BJ (cell line): Measurements from ENCODE around the gene CD2BP2. TPM values are rescaled to one million over a fixed set of nuclear protein-coding genes. Genes with fewer than 3 reads are reported as not detected.

Source experiments
- CTCF ChIA-PET: fragments of 350-600 bp; formaldehyde crosslinking; extraction: SDS; loops from one replicate; lab custom pipeline; 2021; ENCODE audit warnings: antibody characterized with exemption, inconsistent platforms; lab: Yijun Ruan, JAX
- POLR2A ChIA-PET: fragments of 300-600 bp; sonication (Branson Sonifier 250); formaldehyde crosslinking; extraction: SDS; loops from one replicate; lab custom pipeline; 2021; ENCODE audit warnings: antibody characterized with exemption; lab: Charles Lee
- DNase-seq: peaks from one replicate; pipeline ENCODE4 v3.0.0-alpha.2; 2011; ENCODE audit warnings: low read depth
- H3K27me3 ChIP-seq: 2 replicates; pipeline ENCODE4 v1.6.0; 2011; ENCODE audit warnings: low read length; ENCODE audit not compliant: control insufficient read depth, insufficient read depth
- H3K36me3 ChIP-seq: 2 replicates; pipeline ENCODE4 v1.5.1; 2011; ENCODE audit warnings: low read length; ENCODE audit not compliant: control insufficient read depth, insufficient read depth
- H3K4me3 ChIP-seq: 2 replicates; pipeline ENCODE4 v1.5.1; 2011; ENCODE audit warnings: low read depth, mild to moderate bottlenecking, control low read depth, low read length
- CTCF ChIP-seq: IDR thresholded peaks from 2 replicates; pipeline ENCODE4 v1.5.1; 2011; ENCODE audit warnings: low read depth, mild to moderate bottlenecking, control low read depth, inconsistent platforms, low read length, moderate library complexity; ENCODE audit not compliant: insufficient read depth
- polyA plus RNA-seq: library from polyadenylated mRNA; depleted of rRNA; stranded (reverse); fragments of >200 nt; gene quantifications from 2 replicates; pipeline ENCODE4 v1.2.3, GENCODE V29; 2011

The CD2BP2 gene
- polyA plus RNA-seq, 1 experiment, result 50.3 TPM

- ChIA-PET POLR2A (no interaction called here), CTCF (interaction anchor here (0.9 to 2.1 kb wide), 8 partner anchors 8 to 302 kb away, joined by 3 to 8 read pairs (median 5); partner anchors contain the start of genes ZNF771 and ZNF785)
- TF ChIP-seq CTCF, result no peak
- no peak for DNase-seq
- Histone ChIP-seq H3K27me3 (no peaks in the 10 kb centered on the region), H3K4me3 (peak overlapping the region; percentile 81), H3K36me3 (peaks cover 4% of the 10 kb centered on the region)
Measured at GRCh38 chr16:30394592-30395154, 39.6 kb upstream of the CD2BP2 start.

GRCh38 chr16:30383521-30383920 is 28.4 kb upstream of the CD2BP2 start:
- TF ChIP-seq CTCF, result no peak
- H3K4me3 ChIP-seq, result no peak overlapping the region
- ChIA-PET POLR2A (no interaction called here), CTCF (interaction anchor here (1.1 to 1.7 kb wide), 2 partner anchors 23 to 26 kb away, joined by 4 to 6 read pairs; no protein-coding TSS in a partner anchor)
- DNase-seq, result no peak
- H3K27me3 ChIP-seq, result no peaks in the 10 kb centered on the region
- no peaks in the 10 kb centered on the region; the same call in 1 of the 2 replicates for H3K36me3 ChIP-seq

GRCh38 chr16:30382111-30382881 is 27.2 kb upstream of the CD2BP2 start, which contains the start of gene SEPTIN1:
SEPTIN1 (minus strand) TSS chr16:30382561; CDS start chr16:30382542, 19 bp downstream.
- no peak within 1 kb of the TSS for H3K4me3 ChIP-seq
- no peaks in the 10 kb centered on the region for H3K27me3 ChIP-seq
- ChIA-PET CTCF (interaction anchor here (1.1 to 1.7 kb wide), 2 partner anchors 24 to 27 kb away, joined by 4 to 6 read pairs; no protein-coding TSS in a partner anchor), POLR2A (interaction anchor here (0.5 kb wide), 1 partner anchor 1043 kb away, joined by 7 read pairs; no protein-coding TSS in a partner anchor)
- TF ChIP-seq CTCF, result no peak
- H3K36me3 ChIP-seq, result no peaks in the 10 kb centered on the region; the same call in 1 of the 2 replicates
- no peak for DNase-seq

- Histone ChIP-seq H3K36me3 (no peaks in the 10 kb centered on the region; the same call in 1 of the 2 replicates), H3K27me3 (no peaks in the 10 kb centered on the region), H3K4me3 (no peak overlapping the region)
- TF ChIP-seq CTCF, result no peak
- no peak for DNase-seq
- ChIA-PET CTCF (no interaction called here), POLR2A (interaction anchor here (0.5 kb wide), 1 partner anchor 1044 kb away, joined by 7 read pairs; no protein-coding TSS in a partner anchor)
Measured at GRCh38 chr16:30381291-30382041, 26.4 kb upstream of the CD2BP2 start.
